HL-60/S4 (cell line): ENCODE data around the gene THAP10.

ENCODE experiments used
- in situ Hi-C: fragments of 300-500 bp; cut with MboI; formaldehyde crosslinking; loops from 2 replicates; pipeline ENCODE4 v1.14.3; 2022; ENCODE audit warnings: low sequenced_read_pairs

THAP10 gene

GRCh38 chr15:70854666-70854976, 37.6 kb downstream of the THAP10 start:
- in situ Hi-C loops, result no loop called here

- in situ Hi-C loops, result no loop called here
These were observed 38.1 kb downstream of the THAP10 start, which contains the start of gene LARP6 for GRCh38 chr15:70853973-70854665. TSS of gene LARP6 (minus strand) at chr15:70854157. CDS start at chr15:70854088, 69 bp downstream.

- in situ Hi-C loops, result no loop called here
These were observed 38.8 kb downstream of the THAP10 start for GRCh38 chr15:70853318-70853972.

- in situ Hi-C loops, result no loop called here
These were observed 39.5 kb downstream of the THAP10 start for GRCh38 chr15:70852501-70853317.

GRCh38 chr15:70851889-70852288, 40.3 kb downstream of the THAP10 start:
- in situ Hi-C loops, result no loop called here

- in situ Hi-C loops, result no loop called here
These were observed 46.5 kb downstream of the THAP10 start for GRCh38 chr15:70845602-70846360.

- in situ Hi-C loops, result no loop called here
These were observed 54.8 kb downstream of the THAP10 start for GRCh38 chr15:70837476-70837875.

- in situ Hi-C loops, result no loop called here
These were observed 56.4 kb downstream of the THAP10 start for GRCh38 chr15:70835841-70836240.

GRCh38 chr15:70835415-70835814, 56.8 kb downstream of the THAP10 start:
- in situ Hi-C loops, result no loop called here

- in situ Hi-C loops, result no loop called here
These were observed 57.2 kb downstream of the THAP10 start for GRCh38 chr15:70834999-70835398.

- in situ Hi-C loops, result no loop called here
These were observed 58.1 kb downstream of the THAP10 start for GRCh38 chr15:70833861-70834765.

- in situ Hi-C loops, result no loop called here
These were observed 58.8 kb downstream of the THAP10 start for GRCh38 chr15:70833422-70833821.

- in situ Hi-C loops, result no loop called here
These were observed 60.1 kb downstream of the THAP10 start for GRCh38 chr15:70832176-70832575.
